K562 (cell line): ENCODE data around the gene KLHL18. TPM values are rescaled to one million over a fixed set of nuclear protein-coding genes. Genes with fewer than 3 reads are reported as not detected.

ENCODE experiments used
- ARHGAP35 ChIP-seq: fragments of 450-650 bp; IDR thresholded peaks from 2 replicates; pipeline ENCODE4 v1.6.1; 2018; ENCODE audit not compliant: partially characterized antibody
- CCAR2 ChIP-seq: fragments of 200-400 bp; formaldehyde crosslinking; IDR thresholded peaks from 2 replicates; pipeline ENCODE4 v1.6.1; 2017; ENCODE audit warnings: mild to moderate bottlenecking, low read depth, low read length
- CHD1 ChIP-seq: fragments of 200-600 bp; sonication (generic); IDR thresholded peaks from one replicate; pipeline ENCODE4 v1.6.1; 2012; ENCODE audit warnings: mild to moderate bottlenecking, moderate library complexity, low read length, inconsistent platforms
- DIDO1 ChIP-seq: fragments of 450-650 bp; IDR thresholded peaks from 2 replicates; pipeline ENCODE4 v1.6.1; 2016; ENCODE audit warnings: low read depth, missing biosample characterization, missing genetic modification characterization
- FOXA3 ChIP-seq, 2 experiments: fragments of 450-650 bp in 1 of 2; sonication (generic) in 1 of 2; formaldehyde crosslinking; IDR thresholded peaks in 1 of 2; conservative IDR thresholded peaks in 1 of 2; 2 replicates each; pipeline versions ENCODE4 v1.4.0 to v1.8.0; 2020 to 2022; ENCODE audit warnings: mild to moderate bottlenecking in 2 of 2, missing genetic modification reagents in 1 of 2
- FOXJ2 ChIP-seq: fragments of 200-800 bp; sonication (Bioruptor generic); IDR thresholded peaks from 2 replicates; pipeline ENCODE4 v1.6.1; 2016; ENCODE audit warnings: missing genetic modification characterization, missing compliant biosample characterization
- L3MBTL2 ChIP-seq: fragments of 450-650 bp; IDR thresholded peaks from 2 replicates; pipeline ENCODE4 v1.6.1; 2016; ENCODE audit warnings: mild to moderate bottlenecking, moderate library complexity
- MBD2 ChIP-seq: sonication (generic); IDR thresholded peaks from 2 replicates; pipeline ENCODE4 v1.6.1; 2016; ENCODE audit warnings: low read depth, borderline replicate concordance
- MTA3 ChIP-seq: fragments of 450-650 bp; formaldehyde crosslinking; IDR thresholded peaks from 2 replicates; pipeline ENCODE4 v1.6.1; 2017; ENCODE audit warnings: mild to moderate bottlenecking, borderline replicate concordance
- POLR2AphosphoS5 ChIP-seq: IDR thresholded peaks from 2 replicates; pipeline ENCODE4 v1.6.1; 2011; ENCODE audit warnings: mild to moderate bottlenecking, low read depth, low read length, moderate library complexity; ENCODE audit not compliant: control insufficient read depth, insufficient read depth
- SMAD4 ChIP-seq: fragments of 250-450 bp; sonication (Bioruptor Pico); conservative IDR thresholded peaks from 2 replicates; pipeline ENCODE4 v1.8.0; 2021; ENCODE audit warnings: inconsistent platforms, mild to moderate bottlenecking, moderate library complexity
- SNIP1 ChIP-seq: fragments of 450-650 bp; IDR thresholded peaks from 2 replicates; pipeline ENCODE4 v1.7.1; 2017; ENCODE audit warnings: low read depth, mild to moderate bottlenecking
- SRSF1 ChIP-seq: fragments of 200-400 bp; formaldehyde crosslinking; IDR thresholded peaks from 2 replicates; pipeline ENCODE4 v1.6.1; 2017; ENCODE audit warnings: mild to moderate bottlenecking, low read depth, low read length, moderate library complexity
- TCF3 ChIP-seq: sonication (generic); formaldehyde crosslinking; IDR thresholded peaks from 2 replicates; pipeline ENCODE4 v1.4.0; 2020; ENCODE audit warnings: mild to moderate bottlenecking, missing genetic modification reagents
- ZNF445 ChIP-seq: fragments of 250-450 bp; sonication (Bioruptor Pico); IDR thresholded peaks from 2 replicates; pipeline ENCODE4 v1.4.0; 2020; ENCODE audit warnings: low read depth, mild to moderate bottlenecking, moderate library complexity
- ZNF668 ChIP-seq: fragments of 250-450 bp; sonication (Bioruptor Pico); IDR thresholded peaks from 2 replicates; pipeline ENCODE4 v1.8.0; 2022; ENCODE audit warnings: mild to moderate bottlenecking, inconsistent platforms
- polyA plus RNA-seq, 8 experiments: library from polyadenylated mRNA; depleted of rRNA in 4 of 8; stranded (reverse) in 5 of 8; unstranded in 3 of 8; fragments of >200 nt; fragmentation: Nextera tagmentation in 2 of 8; fragmentation: Illumina TruSeq in 1 of 8; extraction: Ambion mirVana in 2 of 8; extraction: Trizol in 1 of 8; gene quantifications; 2 replicates each; pipeline versions ENCODE4 v1.2.1 to v1.2.3, GENCODE V29; 2011 to 2014; ENCODE audit warnings: inconsistent platforms in 1 of 8, missing spikeins in 1 of 8
- total RNA-seq, 7 experiments: library from RNA; depleted of rRNA in 6 of 7; stranded (reverse); fragments of >200 nt in 6 of 7; fragmentation: Illumina TruSeq in 2 of 7; extraction: Trizol in 2 of 7; gene quantifications; 2 replicates each; pipeline versions ENCODE4 v1.2.1 to v1.2.3, GENCODE V29; 2011 to 2021; ENCODE audit warnings: low replicate concordance in 1 of 7
- TF ChIP-seq, protein P1 (sequence below), 2 experiments: fragments of 200-800 bp in 1 of 2; sonication (Bioruptor generic) in 1 of 2; sonication (generic) in 1 of 2; formaldehyde crosslinking in 1 of 2; IDR thresholded peaks in 1 of 2; conservative IDR thresholded peaks in 1 of 2; 2 replicates each; pipeline versions ENCODE4 v1.5.0 to v1.6.1; 2016 to 2020; ENCODE audit warnings: missing compliant biosample characterization in 1 of 2, missing genetic modification characterization in 1 of 2, missing genetic modification reagents in 1 of 2
- TF ChIP-seq, protein P2 (sequence below): sonication (generic); formaldehyde crosslinking; IDR thresholded peaks from 2 replicates; pipeline ENCODE4 v1.8.0; 2023; ENCODE audit warnings: mild to moderate bottlenecking, missing genetic modification reagents
- TF ChIP-seq, protein P3 (sequence below): fragments of 250-450 bp; sonication (Bioruptor Pico); IDR thresholded peaks from 2 replicates; pipeline ENCODE4 v1.4.0; 2020
- TF ChIP-seq, protein P4 (sequence below): sonication (generic); formaldehyde crosslinking; IDR thresholded peaks from 2 replicates; pipeline ENCODE4 v1.8.1; 2022; ENCODE audit warnings: missing genetic modification reagents
- TF ChIP-seq, protein P5 (sequence below): sonication (generic); formaldehyde crosslinking; IDR thresholded peaks from 2 replicates; pipeline ENCODE4 v1.8.0; 2022; ENCODE audit warnings: mild to moderate bottlenecking, missing genetic modification reagents

The KLHL18 gene
- total and polyA plus RNA-seq, 9 of the 15 experiments (the other 6 are each of a cell fraction or from before 2014, with no cell fraction given), result 26.7 to 97.5 (median 48.7) TPM

DNA sequence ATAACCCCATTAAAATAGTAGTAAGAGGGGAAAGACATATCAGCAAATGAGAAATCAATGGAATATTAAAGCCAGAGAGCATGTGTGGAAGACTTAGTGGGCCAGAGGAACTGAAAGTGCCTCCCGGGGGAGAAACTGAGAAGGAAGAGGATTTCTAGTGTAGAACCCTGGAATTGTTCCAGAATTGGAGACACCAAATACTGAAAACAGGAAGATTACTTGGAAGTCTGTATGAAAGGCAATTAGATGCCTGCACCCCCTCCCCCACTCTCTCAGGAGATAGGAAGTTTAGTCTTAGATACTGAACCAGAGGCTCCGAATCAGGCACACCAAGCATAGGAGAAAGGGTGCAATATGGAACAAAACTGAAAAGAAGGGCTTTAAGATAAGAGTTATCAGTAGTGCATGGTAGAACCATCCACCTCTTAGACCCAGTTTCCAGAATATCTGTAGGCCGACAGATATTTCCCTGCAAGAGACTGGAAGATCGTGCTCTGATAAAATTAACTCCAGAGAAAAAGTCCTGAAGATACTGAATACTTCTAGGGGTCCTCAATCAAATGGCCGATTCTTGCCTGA is 32.4 kb downstream of the KLHL18 start (continued):
- TF ChIP-seq, protein P1, sequence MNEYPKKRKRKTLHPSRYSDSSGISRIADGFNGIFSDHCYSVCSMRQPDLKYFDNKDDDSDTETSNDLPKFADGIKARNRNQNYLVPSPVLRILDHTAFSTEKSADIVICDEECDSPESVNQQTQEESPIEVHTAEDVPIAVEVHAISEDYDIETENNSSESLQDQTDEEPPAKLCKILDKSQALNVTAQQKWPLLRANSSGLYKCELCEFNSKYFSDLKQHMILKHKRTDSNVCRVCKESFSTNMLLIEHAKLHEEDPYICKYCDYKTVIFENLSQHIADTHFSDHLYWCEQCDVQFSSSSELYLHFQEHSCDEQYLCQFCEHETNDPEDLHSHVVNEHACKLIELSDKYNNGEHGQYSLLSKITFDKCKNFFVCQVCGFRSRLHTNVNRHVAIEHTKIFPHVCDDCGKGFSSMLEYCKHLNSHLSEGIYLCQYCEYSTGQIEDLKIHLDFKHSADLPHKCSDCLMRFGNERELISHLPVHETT (CRISPR knock-in tag; conservative IDR thresholded peaks at IDR 0.05 in 1 of 2, IDR thresholded peaks at IDR 0.05 in 1 of 2), result peak in 1 of 2 experiments; percentile 39; a peak in 1 of 4 replicates
- TF ChIP-seq SMAD4 (CRISPR knock-in tag) (peak; percentile 96), DIDO1 (tag) (no peak), SRSF1 (no peak), TCF3 (CRISPR knock-in tag) (peak; percentile 92), ARHGAP35 (no peak), FOXJ2 (tag) (peak; percentile 79), CCAR2 (no peak), FOXA3 (CRISPR knock-in tag; conservative IDR thresholded peaks at IDR 0.05 in 1 of 2, IDR thresholded peaks at IDR 0.05 in 1 of 2) (no peak; a peak in 1 of 4 replicates), CHD1 (no peak), MTA3 (peak; percentile 90), ZNF445 (no peak), POLR2AphosphoS5 (peak; percentile 88), ZNF668 (CRISPR knock-in tag) (no peak; the same call in 1 of the 2 replicates), MBD2 (no peak), L3MBTL2 (peak; percentile 44; the same call in 1 of the 2 replicates), SNIP1 (no peak)
- TF ChIP-seq, protein P2, sequence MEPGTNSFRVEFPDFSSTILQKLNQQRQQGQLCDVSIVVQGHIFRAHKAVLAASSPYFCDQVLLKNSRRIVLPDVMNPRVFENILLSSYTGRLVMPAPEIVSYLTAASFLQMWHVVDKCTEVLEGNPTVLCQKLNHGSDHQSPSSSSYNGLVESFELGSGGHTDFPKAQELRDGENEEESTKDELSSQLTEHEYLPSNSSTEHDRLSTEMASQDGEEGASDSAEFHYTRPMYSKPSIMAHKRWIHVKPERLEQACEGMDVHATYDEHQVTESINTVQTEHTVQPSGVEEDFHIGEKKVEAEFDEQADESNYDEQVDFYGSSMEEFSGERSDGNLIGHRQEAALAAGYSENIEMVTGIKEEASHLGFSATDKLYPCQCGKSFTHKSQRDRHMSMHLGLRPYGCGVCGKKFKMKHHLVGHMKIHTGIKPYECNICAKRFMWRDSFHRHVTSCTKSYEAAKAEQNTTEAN, result no peak
- TF ChIP-seq, protein P3, sequence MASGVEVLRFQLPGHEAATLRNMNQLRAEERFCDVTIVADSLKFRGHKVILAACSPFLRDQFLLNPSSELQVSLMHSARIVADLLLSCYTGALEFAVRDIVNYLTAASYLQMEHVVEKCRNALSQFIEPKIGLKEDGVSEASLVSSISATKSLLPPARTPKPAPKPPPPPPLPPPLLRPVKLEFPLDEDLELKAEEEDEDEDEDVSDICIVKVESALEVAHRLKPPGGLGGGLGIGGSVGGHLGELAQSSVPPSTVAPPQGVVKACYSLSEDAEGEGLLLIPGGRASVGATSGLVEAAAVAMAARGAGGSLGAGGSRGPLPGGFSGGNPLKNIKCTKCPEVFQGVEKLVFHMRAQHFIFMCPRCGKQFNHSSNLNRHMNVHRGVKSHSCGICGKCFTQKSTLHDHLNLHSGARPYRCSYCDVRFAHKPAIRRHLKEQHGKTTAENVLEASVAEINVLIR, result peak; percentile 37; the same call in 1 of the 2 replicates
- TF ChIP-seq, protein P4, sequence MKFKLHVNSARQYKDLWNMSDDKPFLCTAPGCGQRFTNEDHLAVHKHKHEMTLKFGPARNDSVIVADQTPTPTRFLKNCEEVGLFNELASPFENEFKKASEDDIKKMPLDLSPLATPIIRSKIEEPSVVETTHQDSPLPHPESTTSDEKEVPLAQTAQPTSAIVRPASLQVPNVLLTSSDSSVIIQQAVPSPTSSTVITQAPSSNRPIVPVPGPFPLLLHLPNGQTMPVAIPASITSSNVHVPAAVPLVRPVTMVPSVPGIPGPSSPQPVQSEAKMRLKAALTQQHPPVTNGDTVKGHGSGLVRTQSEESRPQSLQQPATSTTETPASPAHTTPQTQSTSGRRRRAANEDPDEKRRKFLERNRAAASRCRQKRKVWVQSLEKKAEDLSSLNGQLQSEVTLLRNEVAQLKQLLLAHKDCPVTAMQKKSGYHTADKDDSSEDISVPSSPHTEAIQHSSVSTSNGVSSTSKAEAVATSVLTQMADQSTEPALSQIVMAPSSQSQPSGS (CRISPR knock-in tag), result no peak
- TF ChIP-seq, protein P5, sequence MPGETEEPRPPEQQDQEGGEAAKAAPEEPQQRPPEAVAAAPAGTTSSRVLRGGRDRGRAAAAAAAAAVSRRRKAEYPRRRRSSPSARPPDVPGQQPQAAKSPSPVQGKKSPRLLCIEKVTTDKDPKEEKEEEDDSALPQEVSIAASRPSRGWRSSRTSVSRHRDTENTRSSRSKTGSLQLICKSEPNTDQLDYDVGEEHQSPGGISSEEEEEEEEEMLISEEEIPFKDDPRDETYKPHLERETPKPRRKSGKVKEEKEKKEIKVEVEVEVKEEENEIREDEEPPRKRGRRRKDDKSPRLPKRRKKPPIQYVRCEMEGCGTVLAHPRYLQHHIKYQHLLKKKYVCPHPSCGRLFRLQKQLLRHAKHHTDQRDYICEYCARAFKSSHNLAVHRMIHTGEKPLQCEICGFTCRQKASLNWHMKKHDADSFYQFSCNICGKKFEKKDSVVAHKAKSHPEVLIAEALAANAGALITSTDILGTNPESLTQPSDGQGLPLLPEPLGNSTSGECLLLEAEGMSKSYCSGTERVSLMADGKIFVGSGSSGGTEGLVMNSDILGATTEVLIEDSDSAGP (CRISPR knock-in tag), result no peak
